KMS-11 (cell line): ENCODE results near the gene DNPH1.

ENCODE experiments used
- H2AFZ ChIP-seq: fragments of 200-600 bp; sonication (generic); 2 replicates; pipeline ENCODE4 v1.6.1; 2016; ENCODE audit warnings: antibody characterized with exemption, mixed run types, low read depth
- H3K27ac ChIP-seq: fragments of 200-600 bp; sonication (generic); 2 replicates; pipeline ENCODE4 v1.6.1; 2016; ENCODE audit warnings: mild to moderate bottlenecking, mixed run types
- H3K27me3 ChIP-seq: fragments of 200-600 bp; sonication (generic); 2 replicates; pipeline ENCODE4 v1.6.1; 2017; ENCODE audit warnings: mild to moderate bottlenecking, low read depth, mixed run types, moderate library complexity; ENCODE audit not compliant: insufficient read depth
- H3K36me3 ChIP-seq: fragments of 200-600 bp; sonication (generic); 2 replicates; pipeline ENCODE4 v1.6.1; 2017; ENCODE audit warnings: mild to moderate bottlenecking, mixed run types; ENCODE audit not compliant: insufficient read depth
- H3K4me1 ChIP-seq: fragments of 200-600 bp; sonication (generic); 2 replicates; pipeline ENCODE4 v1.6.1; 2016; ENCODE audit warnings: mild to moderate bottlenecking, low read depth, mixed run types; ENCODE audit not compliant: poor library complexity, severe bottlenecking
- H3K4me2 ChIP-seq: fragments of 200-600 bp; sonication (generic); 2 replicates; pipeline ENCODE4 v1.7.0; 2016; ENCODE audit warnings: mild to moderate bottlenecking, mixed run types
- H3K4me3 ChIP-seq: fragments of 200-600 bp; sonication (generic); IDR thresholded peaks from 2 replicates; pipeline ENCODE4 v1.6.1; 2017; ENCODE audit warnings: low read depth, low read length, mixed read lengths; ENCODE audit not compliant: insufficient read depth
- H3K79me2 ChIP-seq: fragments of 200-600 bp; sonication (generic); 2 replicates; pipeline ENCODE4 v1.6.1; 2016; ENCODE audit warnings: low read depth, mixed run types; ENCODE audit not compliant: insufficient read depth
- H3K9ac ChIP-seq: fragments of 200-600 bp; sonication (generic); 2 replicates; pipeline ENCODE4 v1.6.1; 2016; ENCODE audit warnings: mild to moderate bottlenecking, mixed run types
- H4K20me1 ChIP-seq: fragments of 200-600 bp; sonication (generic); 2 replicates; pipeline ENCODE4 v1.6.1; 2016; ENCODE audit warnings: mild to moderate bottlenecking, mixed run types; ENCODE audit not compliant: insufficient read depth
- CTCF ChIP-seq: fragments of 200-600 bp; sonication (generic); conservative IDR thresholded peaks from 2 replicates; pipeline ENCODE4 v1.6.1; 2017; ENCODE audit warnings: low read depth, mild to moderate bottlenecking, antibody characterized with exemption, low read length, moderate library complexity, mixed read lengths

DNPH1 gene

GRCh38 chr6:43183441-43183840 is 45.8 kb downstream of the DNPH1 start:
- Histone ChIP-seq H3K27me3 (no peaks in the 10 kb centered on the region), H4K20me1 (no peaks in the 10 kb centered on the region), H3K4me2 (peak overlapping the region; percentile 76; the same call in 1 of the 2 replicates), H3K9ac (no peak overlapping the region), H3K27ac (no peak overlapping the region), H2AFZ (no peak overlapping the region), H3K79me2 (peaks cover 7% of the 10 kb centered on the region; the same call in 1 of the 2 replicates), H3K36me3 (no peaks in the 10 kb centered on the region), H3K4me1 (peaks cover 13% of the 10 kb centered on the region), H3K4me3 (no peak overlapping the region)
- no peak for TF ChIP-seq CTCF

- peaks cover 13% of the 10 kb centered on the region for H3K4me1 ChIP-seq
- peak within 1 kb of the TSS; percentile 91 for H3K4me2 ChIP-seq
- no peaks in the 10 kb centered on the region for H3K27me3 ChIP-seq
- no peaks in the 10 kb centered on the region for H3K36me3 ChIP-seq
- H3K79me2 ChIP-seq, result peaks cover 7% of the 10 kb centered on the region; the same call in 1 of the 2 replicates
- peak within 1 kb of the TSS; percentile 36 for H3K9ac ChIP-seq
- H3K4me3 ChIP-seq, result no peak within 1 kb of the TSS
- no peak for TF ChIP-seq CTCF
- no peaks in the 10 kb centered on the region for H4K20me1 ChIP-seq
- H2AFZ ChIP-seq, result peak within 1 kb of the TSS; percentile 24
- peak within 1 kb of the TSS; percentile 6; the same call in 1 of the 2 replicates for H3K27ac ChIP-seq
Observed at GRCh38 chr6:43181942-43182860, 47.1 kb downstream of the DNPH1 start, which contains the start of gene CUL9. Gene CUL9, plus strand, starts transcription at chr6:43182196. Its CDS starts 2,115 bp downstream, at chr6:43184311.

GRCh38 chr6:43181621-43181941 is 47.7 kb downstream of the DNPH1 start:
- peaks cover 13% of the 10 kb centered on the region for H3K4me1 ChIP-seq
- no peak overlapping the region for H3K4me3 ChIP-seq
- no peaks in the 10 kb centered on the region for H3K36me3 ChIP-seq
- no peak for TF ChIP-seq CTCF
- H3K27ac ChIP-seq, result peak overlapping the region; percentile 6; the same call in 1 of the 2 replicates
- peak overlapping the region; percentile 36 for H3K9ac ChIP-seq
- no peaks in the 10 kb centered on the region for H4K20me1 ChIP-seq
- H2AFZ ChIP-seq, result peak overlapping the region; percentile 24; the same call in 1 of the 2 replicates
- no peaks in the 10 kb centered on the region for H3K27me3 ChIP-seq
- peaks cover 7% of the 10 kb centered on the region; the same call in 1 of the 2 replicates for H3K79me2 ChIP-seq
- H3K4me2 ChIP-seq, result peak overlapping the region; percentile 91

GRCh38 chr6:43180985-43181384 is 48.3 kb downstream of the DNPH1 start:
- H3K4me2 ChIP-seq, result no peak overlapping the region
- H2AFZ ChIP-seq, result no peak overlapping the region
- no peak overlapping the region for H3K27ac ChIP-seq
- H3K9ac ChIP-seq, result no peak overlapping the region
- no peaks in the 10 kb centered on the region for H4K20me1 ChIP-seq
- peaks cover 7% of the 10 kb centered on the region; the same call in 1 of the 2 replicates for H3K79me2 ChIP-seq
- H3K4me1 ChIP-seq, result peaks cover 13% of the 10 kb centered on the region
- no peaks in the 10 kb centered on the region for H3K36me3 ChIP-seq
- H3K27me3 ChIP-seq, result no peaks in the 10 kb centered on the region
- H3K4me3 ChIP-seq, result no peak overlapping the region
- TF ChIP-seq CTCF, result no peak
